ENCODE results near the gene KCNK10.

The KCNK10 gene

DNA sequence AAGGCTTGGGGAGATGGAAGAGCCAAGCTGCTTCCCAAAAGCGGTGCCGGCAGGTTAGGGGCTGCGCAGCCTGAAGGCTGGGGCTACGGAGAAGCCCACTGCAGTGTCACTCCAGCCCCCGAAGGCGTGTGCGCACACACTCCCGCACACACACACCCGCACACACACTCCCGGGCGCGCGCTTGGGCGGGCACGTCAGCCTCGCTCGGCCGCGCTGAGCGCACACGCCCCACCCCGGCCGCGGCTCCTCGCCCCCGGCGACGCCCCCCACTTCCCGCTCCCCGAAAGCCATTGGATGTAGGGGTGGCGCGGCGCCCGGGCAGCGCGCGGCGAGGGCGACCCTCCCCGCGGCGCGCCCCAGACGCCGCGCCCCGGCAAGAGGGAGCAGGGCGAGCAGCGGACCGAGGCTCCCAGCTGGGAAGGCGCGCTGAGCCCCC is at the start of gene KCNK10:
Gene KCNK10 (minus strand): TSS at position 184 of the 437 bp plus-strand sequence. CDS start 471 bp downstream, outside the sequence.
- DNase-seq (ENCODE audit: low read depth, low spot score), result no peak

- no peak for DNase-seq (ENCODE audit: low read depth, low spot score)
Observed at GRCh38 chr14:88369496-88369895, 46.4 kb upstream of the KCNK10 start.

GRCh38 chr14:88364710-88365413 is 41.8 kb upstream of the KCNK10 start:
- peak; percentile 89 for DNase-seq (ENCODE audit: low read depth, low spot score)

- no peak for DNase-seq (ENCODE audit: low read depth, low spot score)
Observed at GRCh38 chr14:88363644-88364043, 40.6 kb upstream of the KCNK10 start.

DNA sequence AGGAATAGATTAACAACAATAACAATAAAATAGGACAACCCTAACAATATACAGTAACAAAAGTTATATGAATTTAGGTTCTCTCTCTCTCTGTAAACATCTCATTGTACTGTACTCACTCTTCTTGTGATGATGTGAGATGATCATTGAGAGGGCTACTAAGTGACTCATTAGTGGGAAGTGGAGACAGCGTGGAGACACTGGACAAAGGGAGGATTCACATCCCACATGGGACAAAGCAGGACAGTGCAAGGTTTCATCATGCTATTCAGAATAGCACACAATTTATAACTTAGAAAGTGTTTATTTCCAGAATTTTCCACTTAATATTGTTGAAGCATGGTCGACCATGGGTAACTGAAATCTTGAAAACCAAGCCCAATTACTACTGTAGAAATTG is 36.4 kb upstream of the KCNK10 start:
- no peak for DNase-seq (ENCODE audit: low read depth, low spot score)

DNA sequence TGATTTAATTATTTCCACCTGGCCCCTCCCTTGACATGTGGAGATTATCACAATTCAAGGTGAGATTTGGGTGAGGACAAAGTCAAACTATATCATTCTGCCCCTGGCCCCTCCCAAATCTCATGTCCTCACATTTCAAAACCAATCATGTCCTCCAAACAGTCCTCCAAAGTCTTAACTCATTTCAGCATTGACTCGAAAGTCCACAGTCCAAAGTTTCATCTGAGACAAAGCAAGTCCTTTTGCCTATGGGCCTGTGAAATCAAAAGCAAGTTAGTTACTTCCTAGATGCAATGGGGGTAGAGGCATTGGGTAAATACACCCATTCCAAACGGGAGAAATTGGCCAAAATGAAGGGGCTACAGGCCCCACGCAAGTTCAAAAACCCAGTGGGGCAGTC is 31.3 kb upstream of the KCNK10 start:
- no peak for DNase-seq (ENCODE audit: low read depth, low spot score)

GRCh38 chr14:88352698-88353097 is 29.6 kb upstream of the KCNK10 start:
- DNase-seq (ENCODE audit: low read depth, low spot score), result no peak

GRCh38 chr14:88351966-88352691 is 29.1 kb upstream of the KCNK10 start:
- no peak for DNase-seq (ENCODE audit: low read depth, low spot score)

- DNase-seq (ENCODE audit: low read depth, low spot score), result no peak
Observed at GRCh38 chr14:88348546-88348945, 25.5 kb upstream of the KCNK10 start.

DNA sequence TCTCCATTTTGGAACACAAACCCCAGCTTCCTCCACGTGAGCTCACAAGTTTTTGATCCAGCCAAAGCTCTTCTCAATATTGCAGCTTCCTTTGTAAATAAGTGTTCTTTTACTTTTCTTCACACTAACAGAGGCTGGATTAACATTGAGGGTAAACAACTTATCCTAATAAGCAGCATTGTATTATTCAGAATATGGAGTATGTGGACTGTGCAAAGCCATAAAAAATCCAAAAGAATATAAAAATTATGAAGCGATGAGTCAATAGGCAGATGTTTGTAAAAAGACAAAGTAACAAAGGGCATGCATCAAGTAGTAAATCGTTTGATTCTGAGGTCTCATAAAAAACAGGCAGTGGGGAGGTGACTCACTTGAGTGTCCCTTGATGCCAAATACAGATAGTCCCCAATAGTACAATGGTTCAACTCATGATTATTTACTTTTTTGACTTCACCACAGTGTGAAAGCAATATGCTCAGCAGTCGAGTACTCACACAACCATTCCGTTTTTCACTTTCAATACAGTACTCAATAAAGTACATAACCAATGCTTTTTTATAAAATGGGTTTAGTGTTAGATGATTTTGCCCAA is 23.1 kb upstream of the KCNK10 start:
- DNase-seq (ENCODE audit: low read depth, low spot score), result no peak

- no peak for DNase-seq (ENCODE audit: low read depth, low spot score)
Observed at GRCh38 chr14:88342980-88343379, 19.9 kb upstream of the KCNK10 start.

- no peak for DNase-seq (ENCODE audit: low read depth, low spot score)
Observed at GRCh38 chr14:88340357-88340756, 17.3 kb upstream of the KCNK10 start.

DNA sequence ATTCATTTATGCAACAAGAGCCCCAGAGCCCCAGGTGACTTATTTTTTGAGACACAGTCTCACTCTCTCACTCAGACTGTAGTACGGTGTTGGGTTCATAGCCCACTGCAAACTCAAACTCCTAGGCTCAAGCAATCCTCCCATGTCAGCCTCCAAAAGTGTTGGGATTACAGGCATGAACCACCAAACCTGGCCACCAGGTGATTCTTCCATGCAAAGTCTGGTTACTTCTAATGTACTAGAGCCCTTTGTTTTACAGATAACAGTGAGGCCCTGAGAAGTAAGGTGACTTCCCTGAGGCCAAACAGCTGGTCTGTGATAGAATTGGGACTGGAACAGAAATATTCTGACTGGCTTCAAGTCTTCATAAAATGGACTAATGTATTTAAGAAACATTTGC is 10.0 kb upstream of the KCNK10 start:
- DNase-seq (ENCODE audit: low read depth, low spot score), result no peak

- DNase-seq (ENCODE audit: low read depth, low spot score), result no peak
Observed at GRCh38 chr14:88327497-88327896, 4.4 kb upstream of the KCNK10 start.

DNA sequence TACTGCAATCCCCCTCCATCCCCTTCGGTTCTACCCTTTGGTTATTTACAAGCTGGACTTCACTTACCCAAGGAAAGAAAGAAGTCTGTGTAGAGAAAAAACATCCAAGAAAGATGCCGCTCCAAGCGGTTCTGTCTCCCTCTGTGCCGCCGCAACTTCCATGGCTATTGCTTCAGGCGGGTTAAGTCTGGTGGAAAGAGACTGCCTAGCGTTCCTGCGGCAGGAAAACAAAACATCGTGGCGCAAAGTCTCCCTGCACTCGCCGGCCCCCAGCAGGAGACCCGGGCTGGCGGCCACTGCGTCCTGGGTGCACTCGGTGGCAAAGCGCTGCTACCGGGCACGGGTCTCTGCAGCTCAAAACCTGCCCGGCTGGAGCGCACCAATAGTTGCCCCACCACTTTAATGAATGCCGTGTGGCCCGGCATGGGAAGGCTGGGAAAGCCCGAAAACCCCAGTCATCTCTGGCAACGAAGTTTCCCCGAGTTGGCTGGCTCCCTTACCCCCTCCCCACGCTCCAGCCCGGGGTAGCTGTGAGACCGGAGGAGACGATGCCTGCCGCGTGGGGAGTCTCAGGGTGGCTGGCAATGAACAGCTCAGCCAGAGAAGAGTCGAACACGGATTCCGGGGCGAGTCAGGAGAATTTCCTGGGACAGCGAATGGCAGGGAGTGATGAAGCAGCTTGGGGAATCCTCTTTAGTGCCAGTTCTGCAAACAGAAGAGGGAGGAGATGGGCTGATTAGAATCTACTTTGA is 3.5 kb upstream of the KCNK10 start:
- no peak for DNase-seq (ENCODE audit: low read depth, low spot score)

GRCh38 chr14:88325883-88326282 is 2.8 kb upstream of the KCNK10 start:
- DNase-seq (ENCODE audit: low read depth, low spot score), result no peak

DNA sequence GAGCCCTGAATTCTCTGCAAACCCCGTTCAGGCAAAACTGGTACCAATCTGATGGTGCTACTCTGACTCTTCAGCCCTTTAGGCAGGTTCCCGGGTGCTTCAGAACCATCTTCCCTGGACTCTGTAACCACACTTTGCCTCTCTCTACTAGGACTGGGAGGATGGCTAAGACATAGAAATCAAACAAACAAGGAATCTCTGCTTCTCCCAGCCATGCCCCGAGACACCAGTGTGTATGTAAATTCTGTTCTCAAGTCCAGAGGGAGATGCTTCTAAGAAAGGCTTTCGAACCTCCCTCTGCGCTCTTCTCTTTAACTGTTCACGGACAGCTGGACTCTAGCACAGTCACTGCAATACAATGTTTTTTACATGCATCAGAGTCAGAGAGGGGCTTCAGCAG is 1.9 kb upstream of the KCNK10 start:
- no peak for DNase-seq (ENCODE audit: low read depth, low spot score)

- no peak for DNase-seq (ENCODE audit: low read depth, low spot score)
Observed at GRCh38 chr14:88324491-88324890, 1.4 kb upstream of the KCNK10 start.

- no peak for DNase-seq (ENCODE audit: low read depth, low spot score)
Observed at GRCh38 chr14:88323523-88324199, 592 bp upstream of the KCNK10 start.

DNA sequence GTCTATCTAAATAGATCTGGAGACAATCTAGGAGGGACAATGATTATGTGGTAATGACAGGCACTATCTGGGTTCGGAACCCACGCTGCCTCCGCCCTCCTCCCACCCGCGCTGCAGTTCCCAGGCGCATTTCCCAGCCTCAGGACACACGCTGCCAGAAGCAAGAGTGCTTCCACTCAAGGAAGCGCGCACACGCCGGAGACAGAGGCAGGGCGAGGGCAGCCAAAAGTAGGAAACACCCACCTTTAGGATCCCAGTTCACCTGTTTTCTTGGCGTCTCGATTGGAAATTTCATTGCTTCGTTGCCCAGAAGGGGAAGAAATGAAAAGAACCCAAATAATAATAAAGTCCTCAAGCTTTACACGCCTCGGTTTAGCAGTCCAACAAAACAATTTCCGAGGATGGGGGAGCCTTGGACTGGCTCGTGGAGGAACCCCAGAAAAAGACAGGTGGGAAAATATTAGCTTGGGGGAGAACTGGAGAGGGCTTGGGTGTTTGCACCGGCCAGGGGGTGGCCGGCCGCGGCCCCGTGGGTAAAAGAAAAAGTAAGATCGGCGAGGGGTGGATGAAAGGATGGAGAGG is 474 bp downstream of the KCNK10 start:
- no peak for DNase-seq (ENCODE audit: low read depth, low spot score)
